ENCODE data around the gene PRR3. TPM values are rescaled to one million over a fixed set of nuclear protein-coding genes. Genes with fewer than 3 reads are reported as not detected.

The PRR3 gene
- polyA plus RNA-seq, 1 of the 3 experiments (the other 2 are of a cell fraction), result 21.2 TPM

DNA sequence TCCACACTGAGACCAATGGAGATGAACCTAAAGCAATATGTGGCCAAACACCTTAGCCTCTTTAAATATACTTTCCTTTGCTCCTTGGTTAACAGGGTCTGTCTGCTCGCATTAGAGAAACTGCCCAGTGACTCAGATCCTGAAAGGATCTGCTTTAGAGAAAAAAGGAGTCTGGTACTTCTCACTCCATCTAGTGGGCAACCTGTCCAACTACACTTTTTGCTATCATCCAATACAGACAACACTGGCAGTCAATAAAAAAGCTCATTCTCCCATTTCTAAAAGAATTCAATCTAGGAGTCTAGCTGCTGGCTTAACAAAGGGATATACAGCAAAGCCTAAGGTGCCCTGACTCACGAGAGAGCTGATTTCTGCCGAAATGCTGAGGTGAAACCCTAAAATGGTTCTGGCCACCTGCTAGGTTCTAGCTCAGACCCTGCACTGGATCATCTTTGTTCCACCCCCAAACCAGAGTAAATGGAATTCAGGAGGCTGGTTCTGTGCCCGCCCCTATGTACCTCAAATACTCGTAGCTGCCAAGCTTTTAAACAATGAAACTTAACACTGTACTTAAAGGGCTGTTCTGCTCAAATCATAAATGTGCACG, 12.3 kb upstream of the PRR3 start:
- H3K9ac ChIP-seq, result no peak overlapping the region
- CTCF ChIA-PET, result interaction anchor here (0.6 to 11.3 kb wide), 32 partner anchors 9 to 177 kb away, joined by 3 to 203 read pairs (median 6); partner anchors contain the start of genes ABCF1, GNL1, HLA-E and PRR3
- H3K9me2 ChIP-seq, result no peaks in the 10 kb centered on the region
- no peak overlapping the region for H3K4me2 ChIP-seq
- peaks cover 8% of the 10 kb centered on the region for H3F3A ChIP-seq (replicated peaks; ENCODE audit: insufficient read depth)
- 20% methylated on average over 6 of the region's 6 CpGs for WGBS (ENCODE audit: low lambda C conversion rate)
- H3K4me1 ChIP-seq (ENCODE audit: control insufficient read depth in 1 of 2, insufficient read depth in 2 of 2, low read depth in 1 of 2, low read length in 1 of 2), result peaks cover 3 to 5% of the 10 kb centered on the region in 2 experiments; a peak in 1 of 4 replicates
- H2AFZ ChIP-seq (ENCODE audit: low read depth), result no peak overlapping the region
- no peaks in the 10 kb centered on the region for H3K9me3 ChIP-seq
- no peak overlapping the region for H3K4me3 ChIP-seq (ENCODE audit: low read depth in 2 of 2, low read length in 1 of 2)
- DNase-seq, result peak; percentile 60
- H3K79me2 ChIP-seq (ENCODE audit: insufficient read depth), result no peaks in the 10 kb centered on the region
- TF ChIP-seq, protein P1, sequence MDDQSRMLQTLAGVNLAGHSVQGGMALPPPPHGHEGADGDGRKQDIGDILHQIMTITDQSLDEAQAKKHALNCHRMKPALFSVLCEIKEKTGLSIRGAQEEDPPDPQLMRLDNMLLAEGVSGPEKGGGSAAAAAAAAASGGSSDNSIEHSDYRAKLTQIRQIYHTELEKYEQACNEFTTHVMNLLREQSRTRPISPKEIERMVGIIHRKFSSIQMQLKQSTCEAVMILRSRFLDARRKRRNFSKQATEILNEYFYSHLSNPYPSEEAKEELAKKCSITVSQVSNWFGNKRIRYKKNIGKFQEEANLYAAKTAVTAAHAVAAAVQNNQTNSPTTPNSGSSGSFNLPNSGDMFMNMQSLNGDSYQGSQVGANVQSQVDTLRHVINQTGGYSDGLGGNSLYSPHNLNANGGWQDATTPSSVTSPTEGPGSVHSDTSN (IDR thresholded peaks at IDR 0.05), result peak; percentile 28; the same call in 1 of the 2 replicates
- TF ChIP-seq RFX5 (IDR thresholded peaks at IDR 0.05; ENCODE audit: low read length) (peak; percentile 62; the same call in 1 of the 2 replicates), SMC3 (IDR thresholded peaks at IDR 0.05; ENCODE audit: low read depth, low read length) (peak; percentile 64), RAD21 (IDR thresholded peaks at IDR 0.05; ENCODE audit: low read length) (peak; percentile 62), ELF1 (IDR thresholded peaks at IDR 0.05) (no peak), FOXM1 (IDR thresholded peaks at IDR 0.05; ENCODE audit: low read depth) (no peak), GATA2 (CRISPR knock-in tag; IDR thresholded peaks at IDR 0.05) (no peak)
- TF ChIP-seq, protein P2, sequence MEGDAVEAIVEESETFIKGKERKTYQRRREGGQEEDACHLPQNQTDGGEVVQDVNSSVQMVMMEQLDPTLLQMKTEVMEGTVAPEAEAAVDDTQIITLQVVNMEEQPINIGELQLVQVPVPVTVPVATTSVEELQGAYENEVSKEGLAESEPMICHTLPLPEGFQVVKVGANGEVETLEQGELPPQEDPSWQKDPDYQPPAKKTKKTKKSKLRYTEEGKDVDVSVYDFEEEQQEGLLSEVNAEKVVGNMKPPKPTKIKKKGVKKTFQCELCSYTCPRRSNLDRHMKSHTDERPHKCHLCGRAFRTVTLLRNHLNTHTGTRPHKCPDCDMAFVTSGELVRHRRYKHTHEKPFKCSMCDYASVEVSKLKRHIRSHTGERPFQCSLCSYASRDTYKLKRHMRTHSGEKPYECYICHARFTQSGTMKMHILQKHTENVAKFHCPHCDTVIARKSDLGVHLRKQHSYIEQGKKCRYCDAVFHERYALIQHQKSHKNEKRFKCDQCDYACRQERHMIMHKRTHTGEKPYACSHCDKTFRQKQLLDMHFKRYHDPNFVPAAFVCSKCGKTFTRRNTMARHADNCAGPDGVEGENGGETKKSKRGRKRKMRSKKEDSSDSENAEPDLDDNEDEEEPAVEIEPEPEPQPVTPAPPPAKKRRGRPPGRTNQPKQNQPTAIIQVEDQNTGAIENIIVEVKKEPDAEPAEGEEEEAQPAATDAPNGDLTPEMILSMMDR (IDR thresholded peaks at IDR 0.05), result peak; percentile 77
- H3K27me3 ChIP-seq (ENCODE audit: insufficient read depth), result no peaks in the 10 kb centered on the region
- H3K36me3 ChIP-seq (replicated peaks in 1 of 2; ENCODE audit: control insufficient read depth in 1 of 2, insufficient read depth in 2 of 2, low read length in 1 of 2), result peaks cover 11 to 36% of the 10 kb centered on the region in 2 experiments
- H3K27ac ChIP-seq (ENCODE audit: low read depth in 2 of 2, low read length in 1 of 2), result no peak overlapping the region
- POLR2A ChIA-PET, result interaction anchor here (1.0 to 1.8 kb wide), 3 partner anchors 8 to 26 kb away, joined by 3 to 7 read pairs (median 6); partner anchors contain the start of gene ABCF1
- no peaks in the 10 kb centered on the region for H4K20me1 ChIP-seq (ENCODE audit: insufficient read depth)

DNA sequence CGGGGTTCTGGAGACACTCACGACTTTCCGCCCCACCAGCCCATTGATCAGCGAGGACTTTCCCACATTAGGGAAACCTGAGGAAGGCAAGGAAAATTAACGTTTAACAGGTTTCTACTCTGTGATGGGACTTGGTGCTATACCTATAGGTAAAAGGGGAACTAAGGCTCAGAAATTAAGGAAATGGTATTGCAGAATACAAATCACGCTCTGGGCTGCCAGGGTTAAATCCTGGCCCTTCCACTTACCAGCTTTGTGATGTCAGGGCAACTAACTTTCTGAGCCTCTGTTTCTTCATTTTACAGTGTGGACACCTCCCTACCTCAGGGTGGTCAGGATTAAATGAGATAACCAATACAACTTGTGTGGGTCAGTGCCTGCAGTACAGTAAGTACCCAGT, 9.6 kb upstream of the PRR3 start:
- H3K4me3 ChIP-seq (ENCODE audit: low read depth in 2 of 2, low read length in 1 of 2), result no peak overlapping the region
- peaks cover 5% of the 10 kb centered on the region for H3F3A ChIP-seq (replicated peaks; ENCODE audit: insufficient read depth)
- WGBS (ENCODE audit: low lambda C conversion rate), result 96% methylated on average over 6 of the region's 6 CpGs
- H3K36me3 ChIP-seq (replicated peaks in 1 of 2; ENCODE audit: control insufficient read depth in 1 of 2, insufficient read depth in 2 of 2, low read length in 1 of 2), result peaks cover 22 to 57% of the 10 kb centered on the region in 2 experiments
- no peak overlapping the region for H3K9ac ChIP-seq
- 0 out of 4 replicates have a peak, but pooled peaks cover 0 to 3% of the 10 kb centered on the region in 2 experiments for H3K4me1 ChIP-seq (ENCODE audit: control insufficient read depth in 1 of 2, insufficient read depth in 2 of 2, low read depth in 1 of 2, low read length in 1 of 2)
- H3K79me2 ChIP-seq (ENCODE audit: insufficient read depth), result no peaks in the 10 kb centered on the region
- H3K9me3 ChIP-seq, result no peaks in the 10 kb centered on the region
- no peak overlapping the region for H3K4me2 ChIP-seq
- H2AFZ ChIP-seq (ENCODE audit: low read depth), result no peak overlapping the region
- no peaks in the 10 kb centered on the region for H3K9me2 ChIP-seq
- no peak overlapping the region for H3K27ac ChIP-seq (ENCODE audit: low read depth in 2 of 2, low read length in 1 of 2)
- no peak for DNase-seq
- no peaks in the 10 kb centered on the region for H4K20me1 ChIP-seq (ENCODE audit: insufficient read depth)
- no peaks in the 10 kb centered on the region for H3K27me3 ChIP-seq (ENCODE audit: insufficient read depth)
- ChIA-PET POLR2A (interaction anchor here (0.7 kb wide), 1 partner anchor 9 kb away, joined by 3 read pairs; the partner anchor contains the start of gene GNL1), CTCF (interaction anchor here (1.0 to 11.3 kb wide), 3 partner anchors 50 to 66 kb away, joined by 3 to 203 read pairs (median 118); partner anchors contain the start of gene HLA-E)
- TF ChIP-seq, protein P3, sequence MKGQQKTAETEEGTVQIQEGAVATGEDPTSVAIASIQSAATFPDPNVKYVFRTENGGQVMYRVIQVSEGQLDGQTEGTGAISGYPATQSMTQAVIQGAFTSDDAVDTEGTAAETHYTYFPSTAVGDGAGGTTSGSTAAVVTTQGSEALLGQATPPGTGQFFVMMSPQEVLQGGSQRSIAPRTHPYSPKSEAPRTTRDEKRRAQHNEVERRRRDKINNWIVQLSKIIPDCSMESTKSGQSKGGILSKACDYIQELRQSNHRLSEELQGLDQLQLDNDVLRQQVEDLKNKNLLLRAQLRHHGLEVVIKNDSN (IDR thresholded peaks at IDR 0.05; ENCODE audit: borderline replicate concordance, low read depth), result no peak
- TF ChIP-seq TAF1 (IDR thresholded peaks at IDR 0.05; ENCODE audit: borderline replicate concordance, low read depth, low read length), result no peak
- no peak for TF ChIP-seq CHD2 (IDR thresholded peaks at IDR 0.05; ENCODE audit: low read length, partially characterized antibody)
- TF ChIP-seq YY1 (IDR thresholded peaks at IDR 0.05; ENCODE audit: low read depth), result no peak
- TF ChIP-seq, protein P4, sequence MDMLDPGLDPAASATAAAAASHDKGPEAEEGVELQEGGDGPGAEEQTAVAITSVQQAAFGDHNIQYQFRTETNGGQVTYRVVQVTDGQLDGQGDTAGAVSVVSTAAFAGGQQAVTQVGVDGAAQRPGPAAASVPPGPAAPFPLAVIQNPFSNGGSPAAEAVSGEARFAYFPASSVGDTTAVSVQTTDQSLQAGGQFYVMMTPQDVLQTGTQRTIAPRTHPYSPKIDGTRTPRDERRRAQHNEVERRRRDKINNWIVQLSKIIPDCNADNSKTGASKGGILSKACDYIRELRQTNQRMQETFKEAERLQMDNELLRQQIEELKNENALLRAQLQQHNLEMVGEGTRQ (IDR thresholded peaks at IDR 0.05; ENCODE audit: borderline replicate concordance, low read depth, low read length), result no peak
- TF ChIP-seq RXRA (IDR thresholded peaks at IDR 0.05; ENCODE audit: borderline replicate concordance, low read depth), result no peak
- TF ChIP-seq NRF1 (IDR thresholded peaks at IDR 0.05; ENCODE audit: low read depth, low read length), result no peak
- TF ChIP-seq POLR2AphosphoS5 (IDR thresholded peaks at IDR 0.05; ENCODE audit: low read depth, low read length), result no peak
- TF ChIP-seq, protein P5, sequence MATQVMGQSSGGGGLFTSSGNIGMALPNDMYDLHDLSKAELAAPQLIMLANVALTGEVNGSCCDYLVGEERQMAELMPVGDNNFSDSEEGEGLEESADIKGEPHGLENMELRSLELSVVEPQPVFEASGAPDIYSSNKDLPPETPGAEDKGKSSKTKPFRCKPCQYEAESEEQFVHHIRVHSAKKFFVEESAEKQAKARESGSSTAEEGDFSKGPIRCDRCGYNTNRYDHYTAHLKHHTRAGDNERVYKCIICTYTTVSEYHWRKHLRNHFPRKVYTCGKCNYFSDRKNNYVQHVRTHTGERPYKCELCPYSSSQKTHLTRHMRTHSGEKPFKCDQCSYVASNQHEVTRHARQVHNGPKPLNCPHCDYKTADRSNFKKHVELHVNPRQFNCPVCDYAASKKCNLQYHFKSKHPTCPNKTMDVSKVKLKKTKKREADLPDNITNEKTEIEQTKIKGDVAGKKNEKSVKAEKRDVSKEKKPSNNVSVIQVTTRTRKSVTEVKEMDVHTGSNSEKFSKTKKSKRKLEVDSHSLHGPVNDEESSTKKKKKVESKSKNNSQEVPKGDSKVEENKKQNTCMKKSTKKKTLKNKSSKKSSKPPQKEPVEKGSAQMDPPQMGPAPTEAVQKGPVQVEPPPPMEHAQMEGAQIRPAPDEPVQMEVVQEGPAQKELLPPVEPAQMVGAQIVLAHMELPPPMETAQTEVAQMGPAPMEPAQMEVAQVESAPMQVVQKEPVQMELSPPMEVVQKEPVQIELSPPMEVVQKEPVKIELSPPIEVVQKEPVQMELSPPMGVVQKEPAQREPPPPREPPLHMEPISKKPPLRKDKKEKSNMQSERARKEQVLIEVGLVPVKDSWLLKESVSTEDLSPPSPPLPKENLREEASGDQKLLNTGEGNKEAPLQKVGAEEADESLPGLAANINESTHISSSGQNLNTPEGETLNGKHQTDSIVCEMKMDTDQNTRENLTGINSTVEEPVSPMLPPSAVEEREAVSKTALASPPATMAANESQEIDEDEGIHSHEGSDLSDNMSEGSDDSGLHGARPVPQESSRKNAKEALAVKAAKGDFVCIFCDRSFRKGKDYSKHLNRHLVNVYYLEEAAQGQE (IDR thresholded peaks at IDR 0.05; ENCODE audit: low read depth, low read length), result no peak
- no peak for TF ChIP-seq SIN3A (IDR thresholded peaks at IDR 0.05; ENCODE audit: borderline replicate concordance, low read depth, low read length)
- TF ChIP-seq TCF12 (IDR thresholded peaks at IDR 0.05), result no peak
